OCI-LY1 (cell line): ENCODE measurements around the gene SLC12A4.
"Not testable (repeated sequence)": the region's sequence is repeated elsewhere in the genome, so short reads cannot be mapped to it uniquely, and the experiment has no call there.

Source experiments
- H2AFZ ChIP-seq: fragments of 200-600 bp; sonication (generic), shearing (Covaris generic); 2 replicates; pipeline ENCODE4 v1.6.0; 2014; ENCODE audit warnings: antibody characterized with exemption, mild to moderate bottlenecking, low read length
- H3F3A ChIP-seq: fragments of 200-600 bp; sonication (generic), shearing (Covaris generic); 2 replicates; pipeline ENCODE4 v1.6.0; 2014; ENCODE audit warnings: mild to moderate bottlenecking, antibody characterized with exemption, low read length, moderate library complexity; ENCODE audit not compliant: insufficient read depth
- H3K27ac ChIP-seq: fragments of 200-600 bp; sonication (generic); 2 replicates; pipeline ENCODE4 v1.5.1; 2014; ENCODE audit warnings: low read length, mixed run types, mild to moderate bottlenecking, low read depth; ENCODE audit not compliant: poor library complexity, severe bottlenecking
- H3K27me3 ChIP-seq: fragments of 200-600 bp; sonication (generic); 2 replicates; pipeline ENCODE4 v1.6.0; 2014; ENCODE audit warnings: antibody characterized with exemption, mild to moderate bottlenecking, low read length, moderate library complexity; ENCODE audit not compliant: insufficient read depth
- H3K36me3 ChIP-seq: fragments of 200-600 bp; sonication (generic); 2 replicates; pipeline ENCODE4 v1.6.1; 2014; ENCODE audit warnings: mild to moderate bottlenecking, antibody characterized with exemption, low read length, moderate library complexity, mixed read lengths; ENCODE audit not compliant: insufficient read depth
- H3K4me1 ChIP-seq: fragments of 200-600 bp; sonication (generic); 2 replicates; pipeline ENCODE4 v1.5.1; 2014; ENCODE audit warnings: mild to moderate bottlenecking, low read length, moderate library complexity; ENCODE audit not compliant: insufficient read depth, severe bottlenecking
- H3K4me2 ChIP-seq: fragments of 200-600 bp; sonication (generic), shearing (Covaris generic); 2 replicates; pipeline ENCODE4 v1.6.1; 2014; ENCODE audit warnings: low read length
- H3K4me3 ChIP-seq: fragments of 200-600 bp; sonication (generic); 2 replicates; pipeline ENCODE4 v1.5.1; 2014; ENCODE audit warnings: low read length, low read depth, mild to moderate bottlenecking, mixed read lengths; ENCODE audit not compliant: poor library complexity, severe bottlenecking
- H3K79me2 ChIP-seq: fragments of 200-600 bp; shearing (Covaris generic); 2 replicates; pipeline ENCODE4 v1.6.1; 2016; ENCODE audit warnings: mixed run types, low read length, mixed read lengths; ENCODE audit not compliant: insufficient read depth
- H3K9ac ChIP-seq: fragments of 200-600 bp; sonication (generic), shearing (Covaris generic); 2 replicates; pipeline ENCODE4 v1.6.1; 2014; ENCODE audit warnings: mild to moderate bottlenecking, low read length, mixed read lengths
- H3K9me2 ChIP-seq: fragments of 200-600 bp; sonication (generic), shearing (Covaris generic); 2 replicates; pipeline ENCODE4 v1.6.1; 2014; ENCODE audit warnings: low read depth, mild to moderate bottlenecking, low read length, mixed read lengths
- H3K9me3 ChIP-seq: fragments of 200-600 bp; shearing (Covaris generic); 2 replicates; pipeline ENCODE4 v1.6.1; 2014; ENCODE audit warnings: low read length, mixed read lengths
- H4K20me1 ChIP-seq: fragments of 200-600 bp; sonication (generic), shearing (Covaris generic); 2 replicates; pipeline ENCODE4 v1.6.0; 2016; ENCODE audit warnings: mild to moderate bottlenecking, low read length; ENCODE audit not compliant: insufficient read depth
- CTCF ChIP-seq: fragments of 200-600 bp; sonication (generic), shearing (Covaris generic); IDR thresholded peaks from 2 replicates; pipeline ENCODE4 v1.5.1; 2017; ENCODE audit warnings: mild to moderate bottlenecking, antibody characterized with exemption, low read length, moderate library complexity, mixed read lengths
- EZH2 ChIP-seq: fragments of 200-600 bp; sonication (generic), shearing (Covaris generic); IDR thresholded peaks from 2 replicates; pipeline ENCODE4 v1.8.0; 2017; ENCODE audit warnings: borderline replicate concordance, mixed run types, mild to moderate bottlenecking, antibody characterized with exemption, low read length, moderate library complexity, mixed read lengths

The SLC12A4 gene

GRCh38 chr16:67941469-67942199, 26.8 kb downstream of the SLC12A4 start:
- no peak overlapping the region; the same call in 1 of the 2 replicates for H3K9ac ChIP-seq
- no peaks in the 10 kb centered on the region for H3F3A ChIP-seq
- H2AFZ ChIP-seq = no peak overlapping the region
- H3K27ac ChIP-seq = peak overlapping the region; percentile 11
- H3K79me2 ChIP-seq = no peaks in the 10 kb centered on the region
- H3K9me2 ChIP-seq = no peaks in the 10 kb centered on the region
- peaks cover 14% of the 10 kb centered on the region; the same call in 1 of the 2 replicates for H3K36me3 ChIP-seq
- H3K27me3 ChIP-seq = no peaks in the 10 kb centered on the region
- no peak for TF ChIP-seq EZH2
- no peak for TF ChIP-seq CTCF
- H3K4me2 ChIP-seq = no peak overlapping the region
- H3K4me1 ChIP-seq = peaks cover 48% of the 10 kb centered on the region
- no peaks in the 10 kb centered on the region for H4K20me1 ChIP-seq
- no peaks in the 10 kb centered on the region for H3K9me3 ChIP-seq
- no peak overlapping the region for H3K4me3 ChIP-seq

DNA sequence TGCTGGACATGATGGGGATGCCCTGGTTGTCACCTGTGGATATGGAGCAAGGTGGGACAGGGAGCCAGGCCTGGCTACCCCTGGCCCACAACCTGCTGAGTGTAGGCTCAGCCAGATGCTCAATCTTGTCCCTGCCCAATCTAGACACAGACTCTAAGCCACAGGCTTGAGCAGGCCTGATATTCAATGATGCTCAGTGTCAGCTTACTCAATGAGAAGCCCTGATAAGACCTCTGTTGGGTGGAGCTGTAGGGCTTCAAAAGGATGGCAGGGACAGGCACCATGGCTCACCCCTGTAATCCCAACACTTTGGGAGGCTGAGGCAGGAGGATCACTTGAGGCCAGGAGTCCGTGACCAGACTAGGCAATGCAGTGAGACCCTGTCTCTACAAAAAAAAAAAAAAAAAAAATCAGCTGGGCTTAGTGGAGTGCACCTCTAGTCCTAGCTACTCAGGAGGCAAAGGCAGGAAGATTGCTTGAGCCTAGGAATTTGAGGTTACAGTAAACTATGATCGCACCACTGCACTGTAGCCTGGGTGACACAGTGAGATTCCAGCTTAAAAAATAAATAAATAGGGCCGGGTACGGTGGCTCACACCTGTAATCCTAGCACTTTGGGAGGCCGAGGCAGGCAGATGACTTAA, 27.9 kb downstream of the SLC12A4 start:
- H3K9me3 ChIP-seq = no peaks in the 10 kb centered on the region
- H2AFZ ChIP-seq = no peak overlapping the region
- no peaks in the 10 kb centered on the region for H3K9me2 ChIP-seq
- H3K79me2 ChIP-seq = no peaks in the 10 kb centered on the region
- no peak overlapping the region for H3K4me3 ChIP-seq
- H3K4me1 ChIP-seq = peaks cover 48% of the 10 kb centered on the region
- H3K27ac ChIP-seq = peak overlapping the region; percentile 48
- H3F3A ChIP-seq = no peaks in the 10 kb centered on the region
- no peaks in the 10 kb centered on the region for H3K27me3 ChIP-seq
- no peaks in the 10 kb centered on the region for H4K20me1 ChIP-seq
- peak overlapping the region; percentile 51; the same call in 1 of the 2 replicates for H3K4me2 ChIP-seq
- H3K9ac ChIP-seq = peak overlapping the region; percentile 5; the same call in 1 of the 2 replicates
- TF ChIP-seq CTCF (no peak), EZH2 (no peak)
- peaks cover 12% of the 10 kb centered on the region; the same call in 1 of the 2 replicates for H3K36me3 ChIP-seq

DNA sequence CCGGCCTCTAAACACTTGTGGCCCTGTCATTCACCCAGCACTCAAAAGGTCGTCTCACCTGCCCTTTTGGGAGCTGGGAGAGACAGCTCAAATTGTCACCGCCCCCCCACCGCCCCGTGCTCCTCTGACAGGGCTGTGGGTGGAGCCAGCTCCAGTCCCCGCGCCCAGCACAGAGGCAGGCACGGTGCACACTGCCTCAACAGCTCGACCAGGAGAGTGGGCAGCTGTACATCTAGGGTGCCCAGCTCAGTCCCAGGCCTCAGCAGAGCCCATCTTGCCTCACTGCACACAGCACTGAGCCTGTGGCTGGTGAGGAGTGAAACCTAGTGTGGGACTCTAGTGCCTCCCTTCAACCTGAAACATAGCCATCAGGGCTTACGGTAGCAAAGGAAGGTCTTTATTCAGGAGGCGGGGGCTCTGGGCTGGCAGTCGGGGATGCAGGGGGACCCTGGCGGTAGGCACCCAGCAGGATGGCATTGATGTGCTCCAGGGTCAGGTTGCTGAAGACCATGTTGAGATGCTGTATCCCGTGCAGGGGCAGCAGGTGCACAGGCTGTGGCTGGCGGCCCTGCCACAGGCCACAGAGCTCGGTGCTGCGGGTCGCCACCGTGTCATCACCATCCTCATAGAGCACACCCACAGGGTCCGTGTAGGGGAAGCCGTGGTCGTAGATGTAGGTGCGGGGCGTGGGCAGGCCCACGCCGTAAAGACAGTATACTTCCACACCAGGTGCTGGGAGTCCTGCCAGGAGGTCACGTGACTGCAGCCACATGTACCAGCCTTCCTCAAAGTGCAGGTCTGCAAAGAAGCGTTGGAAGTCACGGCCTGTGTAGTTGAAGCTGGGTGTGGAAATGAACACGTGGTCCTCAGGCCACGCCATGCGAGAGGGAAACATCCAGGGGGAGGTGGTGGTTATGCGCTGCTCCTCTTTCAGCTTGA, 28.7 kb downstream of the SLC12A4 start:
- TF ChIP-seq EZH2 = no peak
- no peak for TF ChIP-seq CTCF
- peaks cover 54% of the 10 kb centered on the region for H3K4me1 ChIP-seq
- peak overlapping the region; percentile 22; the same call in 1 of the 2 replicates for H3K9ac ChIP-seq
- no peaks in the 10 kb centered on the region for H3K27me3 ChIP-seq
- H3K36me3 ChIP-seq = peaks cover 9% of the 10 kb centered on the region; the same call in 1 of the 2 replicates
- no peaks in the 10 kb centered on the region for H4K20me1 ChIP-seq
- H3K79me2 ChIP-seq = no peaks in the 10 kb centered on the region
- H3F3A ChIP-seq = no peaks in the 10 kb centered on the region
- H3K4me3 ChIP-seq = peak overlapping the region; percentile 14
- H3K9me2 ChIP-seq = no peaks in the 10 kb centered on the region
- no peaks in the 10 kb centered on the region for H3K9me3 ChIP-seq
- no peak overlapping the region for H2AFZ ChIP-seq
- H3K4me2 ChIP-seq = peak overlapping the region; percentile 51
- peak overlapping the region; percentile 48 for H3K27ac ChIP-seq

- Histone ChIP-seq H3K4me2 (peak overlapping the region; percentile 81), H3K36me3 (peaks cover 18% of the 10 kb centered on the region; the same call in 1 of the 2 replicates)
- H3K27ac ChIP-seq = not testable (repeated sequence)
Measured at GRCh38 chr16:67937713-67938112, 30.7 kb downstream of the SLC12A4 start.

More at GRCh38 chr16:67937713-67938112, 30.7 kb downstream of the SLC12A4 start:
- not testable (repeated sequence) for H4K20me1 ChIP-seq, H3K79me2 ChIP-seq, H3K9me3 ChIP-seq, H2AFZ ChIP-seq, H3K4me3 ChIP-seq, H3K9ac ChIP-seq, H3K9me2 ChIP-seq, H3K27me3 ChIP-seq, H3F3A ChIP-seq
- peaks cover 49% of the 10 kb centered on the region for H3K4me1 ChIP-seq
